ENCODE results near the gene JARID2.
A peak's percentile ranks its signal among the peaks of the same experiment; 100 is the strongest.

GRCh38 chr6:15248451-15249370, 2.8 kb downstream of the JARID2 start:
- TF ChIP-seq POLR2A (IDR thresholded peaks at IDR 0.05), result no peak
- TF ChIP-seq CTCF (IDR thresholded peaks at IDR 0.05), result no peak
- peak in 2 of 3 donors; percentile 30 to 75 for TF ChIP-seq POLR2AphosphoS5 (IDR thresholded peaks at IDR 0.05)
- no peak for TF ChIP-seq EP300 (IDR thresholded peaks at IDR 0.05)

All from suprapubic skin (tissue), 4 donors.